IPS-20b (cell line): ENCODE measurements around the gene LGALS13.

Experiments
- H3K27ac ChIP-seq: one replicate; pipeline ENCODE4 v1.5.1; 2013; ENCODE audit warnings: low read length
- H3K27me3 ChIP-seq: 2 replicates; pipeline ENCODE4 v1.6.1; 2013; ENCODE audit warnings: mild to moderate bottlenecking, low read length, inconsistent platforms; ENCODE audit not compliant: insufficient read depth
- H3K36me3 ChIP-seq: 2 replicates; pipeline ENCODE4 v1.6.1; 2013; ENCODE audit warnings: low read depth, mild to moderate bottlenecking, inconsistent platforms, low read length, moderate library complexity; ENCODE audit not compliant: insufficient read depth
- H3K4me1 ChIP-seq: 2 replicates; pipeline ENCODE4 v1.6.1; 2013; ENCODE audit warnings: mild to moderate bottlenecking, control low read depth, inconsistent platforms, low read length, moderate library complexity; ENCODE audit not compliant: insufficient read depth
- H3K4me3 ChIP-seq: 2 replicates; pipeline ENCODE4 v1.5.1; 2013; ENCODE audit warnings: mild to moderate bottlenecking, low read length, inconsistent platforms
- H3K9ac ChIP-seq: 2 replicates; pipeline ENCODE4 v1.6.1; 2013; ENCODE audit warnings: low read depth, mild to moderate bottlenecking, inconsistent platforms, low read length, moderate library complexity
- H3K9me3 ChIP-seq: 2 replicates; pipeline ENCODE4 v1.6.1; 2013; ENCODE audit warnings: mild to moderate bottlenecking, low read depth, low read length, inconsistent platforms; ENCODE audit not compliant: insufficient read depth

The LGALS13 gene

GRCh38 chr19:39587496-39587895 lies 14.8 kb upstream of the LGALS13 start:
- Histone ChIP-seq H3K4me1 (no peaks in the 10 kb centered on the region), H3K27me3 (peaks cover 16% of the 10 kb centered on the region), H3K9ac (no peak overlapping the region), H3K36me3 (no peaks in the 10 kb centered on the region), H3K9me3 (no peaks in the 10 kb centered on the region), H3K27ac (no peak overlapping the region), H3K4me3 (no peak overlapping the region)

GRCh38 chr19:39588066-39588465 lies 14.3 kb upstream of the LGALS13 start:
- Histone ChIP-seq H3K27me3 (peaks cover 12% of the 10 kb centered on the region), H3K9me3 (no peaks in the 10 kb centered on the region), H3K9ac (no peak overlapping the region), H3K4me3 (no peak overlapping the region), H3K36me3 (no peaks in the 10 kb centered on the region), H3K4me1 (no peaks in the 10 kb centered on the region), H3K27ac (no peak overlapping the region)

- H3K4me1 ChIP-seq: no peaks in the 10 kb centered on the region
- H3K27me3 ChIP-seq: peaks cover 6% of the 10 kb centered on the region
- no peak overlapping the region for H3K9ac ChIP-seq
- no peak overlapping the region for H3K4me3 ChIP-seq
- no peaks in the 10 kb centered on the region for H3K9me3 ChIP-seq
- no peaks in the 10 kb centered on the region for H3K36me3 ChIP-seq
- no peak overlapping the region for H3K27ac ChIP-seq
These were observed 12.1 kb upstream of the LGALS13 start for GRCh38 chr19:39590265-39590664.

GRCh38 chr19:39592381-39592780 lies 9.9 kb upstream of the LGALS13 start:
- no peak overlapping the region for H3K27ac ChIP-seq
- H3K4me3 ChIP-seq: no peak overlapping the region
- no peaks in the 10 kb centered on the region for H3K36me3 ChIP-seq
- peaks cover 16% of the 10 kb centered on the region for H3K27me3 ChIP-seq
- no peaks in the 10 kb centered on the region for H3K9me3 ChIP-seq
- no peaks in the 10 kb centered on the region for H3K4me1 ChIP-seq
- H3K9ac ChIP-seq: no peak overlapping the region

- H3K9ac ChIP-seq: no peak overlapping the region
- H3K36me3 ChIP-seq: no peaks in the 10 kb centered on the region
- no peaks in the 10 kb centered on the region for H3K4me1 ChIP-seq
- no peak overlapping the region for H3K4me3 ChIP-seq
- no peaks in the 10 kb centered on the region for H3K9me3 ChIP-seq
- no peak overlapping the region for H3K27ac ChIP-seq
- peaks cover 20% of the 10 kb centered on the region for H3K27me3 ChIP-seq
These were observed 6.4 kb upstream of the LGALS13 start for GRCh38 chr19:39595950-39596349.

- no peaks in the 10 kb centered on the region for H3K4me1 ChIP-seq
These were observed 5.4 kb upstream of the LGALS13 start for GRCh38 chr19:39596911-39597310.

GRCh38 chr19:39599116-39599515 lies 3.2 kb upstream of the LGALS13 start:
- Histone ChIP-seq H3K27me3 (peaks cover 36% of the 10 kb centered on the region), H3K9me3 (no peaks in the 10 kb centered on the region), H3K36me3 (no peaks in the 10 kb centered on the region), H3K4me1 (no peaks in the 10 kb centered on the region), H3K9ac (no peak overlapping the region), H3K4me3 (no peak overlapping the region), H3K27ac (no peak overlapping the region)

More at GRCh38 chr19:39596911-39597310, 5.4 kb upstream of the LGALS13 start:
- no peaks in the 10 kb centered on the region for H3K36me3 ChIP-seq
- peaks cover 21% of the 10 kb centered on the region for H3K27me3 ChIP-seq
- no peak overlapping the region for H3K4me3 ChIP-seq
- no peak overlapping the region for H3K27ac ChIP-seq
- no peak overlapping the region for H3K9ac ChIP-seq
- H3K9me3 ChIP-seq: no peaks in the 10 kb centered on the region

GRCh38 chr19:39603825-39604224 lies 1.5 kb downstream of the LGALS13 start:
- no peak overlapping the region for H3K9ac ChIP-seq
- peaks cover 4% of the 10 kb centered on the region; the same call in 1 of the 2 replicates for H3K4me1 ChIP-seq
- no peak overlapping the region for H3K4me3 ChIP-seq
- no peak overlapping the region for H3K27ac ChIP-seq
- no peaks in the 10 kb centered on the region for H3K36me3 ChIP-seq
- H3K9me3 ChIP-seq: no peaks in the 10 kb centered on the region
- H3K27me3 ChIP-seq: peaks cover 20% of the 10 kb centered on the region; the same call in 1 of the 2 replicates

- Histone ChIP-seq H3K27me3 (peaks cover 17% of the 10 kb centered on the region; the same call in 1 of the 2 replicates), H3K9me3 (0 out of 2 replicates have a peak, but pooled peaks cover under 1% of the 10 kb centered on the region)
These were observed 4.7 kb downstream of the LGALS13 start for GRCh38 chr19:39607021-39607420.

GRCh38 chr19:39607561-39607960 lies 5.2 kb downstream of the LGALS13 start:
- no peak overlapping the region for H3K9ac ChIP-seq
- no peak overlapping the region for H3K27ac ChIP-seq
- H3K36me3 ChIP-seq: no peaks in the 10 kb centered on the region
- H3K4me3 ChIP-seq: no peak overlapping the region
- H3K27me3 ChIP-seq: peaks cover 12% of the 10 kb centered on the region; the same call in 1 of the 2 replicates
- H3K9me3 ChIP-seq: peaks cover 5% of the 10 kb centered on the region; the same call in 1 of the 2 replicates
- H3K4me1 ChIP-seq: peaks cover 4% of the 10 kb centered on the region; the same call in 1 of the 2 replicates

More at GRCh38 chr19:39607021-39607420, 4.7 kb downstream of the LGALS13 start:
- Histone ChIP-seq H3K4me1 (peaks cover 4% of the 10 kb centered on the region; the same call in 1 of the 2 replicates), H3K4me3 (no peak overlapping the region), H3K27ac (no peak overlapping the region), H3K9ac (no peak overlapping the region), H3K36me3 (no peaks in the 10 kb centered on the region)

- no peak overlapping the region for H3K4me3 ChIP-seq
- H3K27ac ChIP-seq: no peak overlapping the region
- H3K9ac ChIP-seq: no peak overlapping the region
- no peaks in the 10 kb centered on the region for H3K27me3 ChIP-seq
- H3K36me3 ChIP-seq: no peaks in the 10 kb centered on the region
- H3K4me1 ChIP-seq: no peaks in the 10 kb centered on the region
- peaks cover 23% of the 10 kb centered on the region for H3K9me3 ChIP-seq
These were observed 11.3 kb downstream of the LGALS13 start for GRCh38 chr19:39613597-39613996.

GRCh38 chr19:39617745-39618144 lies 15.4 kb downstream of the LGALS13 start:
- Histone ChIP-seq H3K4me1 (no peaks in the 10 kb centered on the region), H3K36me3 (no peaks in the 10 kb centered on the region), H3K4me3 (no peak overlapping the region), H3K9me3 (peaks cover 16% of the 10 kb centered on the region), H3K9ac (no peak overlapping the region), H3K27me3 (no peaks in the 10 kb centered on the region), H3K27ac (no peak overlapping the region)
